Fibroblast of skin of abdomen (primary cell): ENCODE results near the gene SNX7.

Source experiments
- DNase-seq: peaks from one replicate; pipeline ENCODE4 v3.0.0-alpha.2; 2013

SNX7 gene

GRCh38 chr1:98697781-98698180 lies 36.3 kb downstream of the SNX7 start:
- no peak for DNase-seq

- no peak for DNase-seq
Measured at GRCh38 chr1:98698625-98699024, 37.1 kb downstream of the SNX7 start.

GRCh38 chr1:98700228-98700627 lies 38.7 kb downstream of the SNX7 start:
- DNase-seq = peak; percentile 29

- DNase-seq = peak; percentile 66
Measured at GRCh38 chr1:98702976-98703375, 41.5 kb downstream of the SNX7 start.

- DNase-seq = peak; percentile 35
Measured at GRCh38 chr1:98704474-98704873, 43.0 kb downstream of the SNX7 start.

- DNase-seq = no peak
Measured at GRCh38 chr1:98704971-98705370, 43.5 kb downstream of the SNX7 start.

GRCh38 chr1:98705591-98705990 lies 44.1 kb downstream of the SNX7 start:
- no peak for DNase-seq

- DNase-seq = peak; percentile 38
Measured at GRCh38 chr1:98706173-98706843, 44.8 kb downstream of the SNX7 start.

GRCh38 chr1:98707556-98707955 lies 46.0 kb downstream of the SNX7 start:
- no peak for DNase-seq

- no peak for DNase-seq
Measured at GRCh38 chr1:98709906-98710305, 48.4 kb downstream of the SNX7 start.

GRCh38 chr1:98723574-98723973 lies 62.1 kb downstream of the SNX7 start:
- DNase-seq = no peak

- DNase-seq = no peak
Measured at GRCh38 chr1:98732985-98733781, 71.7 kb downstream of the SNX7 start.

- no peak for DNase-seq
Measured at GRCh38 chr1:98733782-98734112, 72.2 kb downstream of the SNX7 start.

- DNase-seq = no peak
Measured at GRCh38 chr1:98735756-98736155, 74.2 kb downstream of the SNX7 start.

- DNase-seq = no peak
Measured at GRCh38 chr1:98737835-98738234, 76.3 kb downstream of the SNX7 start.

- no peak for DNase-seq
Measured at GRCh38 chr1:98739762-98740161, 78.2 kb downstream of the SNX7 start.

- DNase-seq = no peak
Measured at GRCh38 chr1:98741164-98741563, 79.6 kb downstream of the SNX7 start.

- DNase-seq = peak; percentile 4
Measured at GRCh38 chr1:98749152-98749756, 87.7 kb downstream of the SNX7 start.

- DNase-seq = no peak
Measured at GRCh38 chr1:98754176-98754575, 92.7 kb downstream of the SNX7 start.

GRCh38 chr1:98761219-98761865 lies 99.8 kb downstream of the SNX7 start:
- DNase-seq = no peak

GRCh38 chr1:98763488-98764150 lies 102.1 kb downstream of the SNX7 start:
- no peak for DNase-seq

- DNase-seq = no peak
Measured at GRCh38 chr1:98764485-98764884, 103.0 kb downstream of the SNX7 start.

GRCh38 chr1:98766255-98766654 lies 104.7 kb downstream of the SNX7 start:
- DNase-seq = no peak
